HEK293 (cell line): ENCODE data around the gene SMIM7.

Experiments used
- BCL11B ChIP-seq: fragments of 450-650 bp; formaldehyde crosslinking; IDR thresholded peaks from 2 replicates; pipeline ENCODE4 v1.5.1; 2016; ENCODE audit warnings: low read depth, missing biosample characterization, missing genetic modification characterization
- MYNN ChIP-seq: fragments of 450-650 bp; formaldehyde crosslinking; IDR thresholded peaks from 2 replicates; pipeline ENCODE4 v1.5.1; 2016; ENCODE audit warnings: missing biosample characterization, missing genetic modification characterization, borderline replicate concordance
- PBX3 ChIP-seq: sonication (generic); formaldehyde crosslinking; IDR thresholded peaks from 2 replicates; pipeline ENCODE4 v1.8.1; 2022; ENCODE audit warnings: mild to moderate bottlenecking, moderate library complexity, missing genetic modification reagents
- REST ChIP-seq: fragments of 450-650 bp; formaldehyde crosslinking; IDR thresholded peaks from 2 replicates; pipeline ENCODE4 v1.5.1; 2016; ENCODE audit warnings: missing biosample characterization, missing genetic modification characterization
- ZEB2 ChIP-seq: fragments of 450-650 bp; formaldehyde crosslinking; IDR thresholded peaks from 2 replicates; pipeline ENCODE4 v1.5.1; 2016; ENCODE audit warnings: missing biosample characterization, missing genetic modification characterization
- ZNF211 ChIP-seq: fragments of 450-650 bp; formaldehyde crosslinking; IDR thresholded peaks from 2 replicates; pipeline ENCODE4 v1.5.1; 2016; ENCODE audit warnings: low read depth, missing biosample characterization, missing genetic modification characterization
- ZNF391 ChIP-seq: fragments of 450-650 bp; formaldehyde crosslinking; IDR thresholded peaks from 2 replicates; pipeline ENCODE4 v1.5.1; 2016; ENCODE audit warnings: low read depth, missing biosample characterization, missing genetic modification characterization, borderline replicate concordance
- ZNF473 ChIP-seq: fragments of 450-650 bp; formaldehyde crosslinking; IDR thresholded peaks from 2 replicates; pipeline ENCODE4 v1.5.1; 2017; ENCODE audit warnings: missing biosample characterization, missing genetic modification characterization
- ZNF639 ChIP-seq: fragments of 450-650 bp; formaldehyde crosslinking; IDR thresholded peaks from 2 replicates; pipeline ENCODE4 v1.5.1; 2016; ENCODE audit warnings: missing biosample characterization, missing genetic modification characterization
- ZNF76 ChIP-seq: fragments of 450-650 bp; formaldehyde crosslinking; IDR thresholded peaks from 2 replicates; pipeline ENCODE4; 2016; ENCODE audit warnings: low read depth, missing biosample characterization, missing genetic modification characterization, borderline replicate concordance
- TF ChIP-seq, protein P1 (sequence below): fragments of 450-650 bp; formaldehyde crosslinking; IDR thresholded peaks from 2 replicates; pipeline ENCODE4 v1.5.1; 2016; ENCODE audit warnings: missing biosample characterization, missing genetic modification characterization
- TF ChIP-seq, protein P2 (sequence below): fragments of 450-650 bp; formaldehyde crosslinking; IDR thresholded peaks from 2 replicates; pipeline ENCODE4 v1.5.1; 2016; ENCODE audit warnings: missing biosample characterization, missing genetic modification characterization

DNA sequence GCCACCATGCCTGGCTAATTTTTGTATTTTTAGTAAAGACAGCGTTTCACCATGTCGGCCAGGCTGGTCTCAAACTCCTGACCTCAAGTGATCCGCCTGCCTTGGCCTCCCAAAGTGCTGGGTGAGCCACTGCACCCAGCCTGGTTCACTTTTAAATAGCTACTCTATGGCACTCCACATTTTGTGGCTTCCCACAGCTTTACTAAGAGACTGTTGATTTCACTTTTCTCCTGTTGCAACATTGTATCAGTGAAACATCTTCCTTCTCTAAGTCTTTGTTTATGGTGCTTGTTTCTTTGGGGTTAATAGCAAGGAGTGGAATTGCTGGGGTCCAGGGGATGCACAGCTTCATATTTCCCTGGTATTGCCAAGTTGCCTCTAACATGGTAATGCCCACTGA, 13.3 kb upstream of the SMIM7 start:
- TF ChIP-seq, protein P1, sequence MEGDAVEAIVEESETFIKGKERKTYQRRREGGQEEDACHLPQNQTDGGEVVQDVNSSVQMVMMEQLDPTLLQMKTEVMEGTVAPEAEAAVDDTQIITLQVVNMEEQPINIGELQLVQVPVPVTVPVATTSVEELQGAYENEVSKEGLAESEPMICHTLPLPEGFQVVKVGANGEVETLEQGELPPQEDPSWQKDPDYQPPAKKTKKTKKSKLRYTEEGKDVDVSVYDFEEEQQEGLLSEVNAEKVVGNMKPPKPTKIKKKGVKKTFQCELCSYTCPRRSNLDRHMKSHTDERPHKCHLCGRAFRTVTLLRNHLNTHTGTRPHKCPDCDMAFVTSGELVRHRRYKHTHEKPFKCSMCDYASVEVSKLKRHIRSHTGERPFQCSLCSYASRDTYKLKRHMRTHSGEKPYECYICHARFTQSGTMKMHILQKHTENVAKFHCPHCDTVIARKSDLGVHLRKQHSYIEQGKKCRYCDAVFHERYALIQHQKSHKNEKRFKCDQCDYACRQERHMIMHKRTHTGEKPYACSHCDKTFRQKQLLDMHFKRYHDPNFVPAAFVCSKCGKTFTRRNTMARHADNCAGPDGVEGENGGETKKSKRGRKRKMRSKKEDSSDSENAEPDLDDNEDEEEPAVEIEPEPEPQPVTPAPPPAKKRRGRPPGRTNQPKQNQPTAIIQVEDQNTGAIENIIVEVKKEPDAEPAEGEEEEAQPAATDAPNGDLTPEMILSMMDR (tag by site-specific recombination), result no peak
- no peak for TF ChIP-seq ZNF473
- no peak for TF ChIP-seq ZNF391 (tag by site-specific recombination)
- TF ChIP-seq MYNN, result no peak
- TF ChIP-seq REST (tag by site-specific recombination), result no peak
- TF ChIP-seq ZNF76 (tag by site-specific recombination), result no peak
- TF ChIP-seq ZEB2 (tag by site-specific recombination), result no peak
- TF ChIP-seq ZNF211, result no peak
- no peak for TF ChIP-seq ZNF639
- TF ChIP-seq, protein P2, sequence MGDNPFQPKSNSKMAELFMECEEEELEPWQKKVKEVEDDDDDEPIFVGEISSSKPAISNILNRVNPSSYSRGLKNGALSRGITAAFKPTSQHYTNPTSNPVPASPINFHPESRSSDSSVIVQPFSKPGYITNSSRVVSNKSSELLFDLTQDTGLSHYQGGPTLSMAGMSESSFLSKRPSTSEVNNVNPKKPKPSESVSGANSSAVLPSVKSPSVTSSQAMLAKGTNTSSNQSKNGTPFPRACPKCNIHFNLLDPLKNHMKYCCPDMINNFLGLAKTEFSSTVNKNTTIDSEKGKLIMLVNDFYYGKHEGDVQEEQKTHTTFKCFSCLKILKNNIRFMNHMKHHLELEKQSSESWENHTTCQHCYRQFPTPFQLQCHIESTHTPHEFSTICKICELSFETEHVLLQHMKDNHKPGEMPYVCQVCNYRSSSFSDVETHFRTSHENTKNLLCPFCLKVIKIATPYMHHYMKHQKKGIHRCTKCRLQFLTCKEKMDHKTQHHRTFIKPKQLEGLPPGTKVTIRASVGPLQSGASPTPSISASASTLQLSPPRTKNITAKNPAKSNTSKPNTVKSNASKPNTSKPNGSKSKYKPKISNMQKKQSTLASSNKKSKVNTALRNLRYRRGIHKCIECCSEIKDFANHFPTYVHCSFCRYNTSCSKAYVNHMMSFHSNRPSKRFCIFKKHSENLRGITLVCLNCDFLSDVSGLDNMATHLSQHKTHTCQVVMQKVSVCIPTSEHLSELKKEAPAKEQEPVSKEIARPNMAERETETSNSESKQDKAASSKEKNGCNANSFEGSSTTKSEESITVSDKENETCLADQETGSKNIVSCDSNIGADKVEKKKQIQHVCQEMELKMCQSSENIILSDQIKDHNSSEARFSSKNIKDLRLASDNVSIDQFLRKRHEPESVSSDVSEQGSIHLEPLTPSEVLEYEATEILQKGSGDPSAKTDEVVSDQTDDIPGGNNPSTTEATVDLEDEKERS, result no peak
- no peak for TF ChIP-seq BCL11B (tag by site-specific recombination)
- no peak for TF ChIP-seq PBX3 (CRISPR knock-in tag)
